ENCODE data around the gene PPM1D.

DNA sequence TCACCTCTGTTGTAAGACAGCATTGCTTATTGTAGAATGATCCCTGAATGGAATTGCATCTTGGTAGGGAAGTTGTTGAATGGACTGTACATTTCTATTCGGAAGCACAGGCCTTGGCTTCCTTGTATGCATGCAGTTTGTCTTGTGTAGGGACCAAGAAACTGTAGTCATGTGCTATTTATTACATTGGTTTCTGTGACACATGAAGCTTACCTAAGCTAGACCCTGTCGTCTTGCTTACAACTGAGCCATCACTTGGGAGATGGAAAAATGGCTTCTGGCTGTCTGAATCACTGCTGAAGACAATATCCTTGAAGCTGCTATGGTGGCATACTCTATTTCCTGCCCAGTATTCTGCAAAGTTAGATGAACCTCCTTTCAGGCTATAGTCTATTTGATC lies 29.1 kb downstream of the PPM1D start:
- TF ChIP-seq CTCF (IDR thresholded peaks at IDR 0.05) (no peak), POLR2A (IDR thresholded peaks at IDR 0.05) (no peak)
